ENCODE results near the gene PDLIM4. TPM values are rescaled to one million over a fixed set of nuclear protein-coding genes. Genes with fewer than 3 reads are reported as not detected.

The PDLIM4 gene
- total RNA-seq, 1 donor from 2014 or later: 2.0 TPM

DNA sequence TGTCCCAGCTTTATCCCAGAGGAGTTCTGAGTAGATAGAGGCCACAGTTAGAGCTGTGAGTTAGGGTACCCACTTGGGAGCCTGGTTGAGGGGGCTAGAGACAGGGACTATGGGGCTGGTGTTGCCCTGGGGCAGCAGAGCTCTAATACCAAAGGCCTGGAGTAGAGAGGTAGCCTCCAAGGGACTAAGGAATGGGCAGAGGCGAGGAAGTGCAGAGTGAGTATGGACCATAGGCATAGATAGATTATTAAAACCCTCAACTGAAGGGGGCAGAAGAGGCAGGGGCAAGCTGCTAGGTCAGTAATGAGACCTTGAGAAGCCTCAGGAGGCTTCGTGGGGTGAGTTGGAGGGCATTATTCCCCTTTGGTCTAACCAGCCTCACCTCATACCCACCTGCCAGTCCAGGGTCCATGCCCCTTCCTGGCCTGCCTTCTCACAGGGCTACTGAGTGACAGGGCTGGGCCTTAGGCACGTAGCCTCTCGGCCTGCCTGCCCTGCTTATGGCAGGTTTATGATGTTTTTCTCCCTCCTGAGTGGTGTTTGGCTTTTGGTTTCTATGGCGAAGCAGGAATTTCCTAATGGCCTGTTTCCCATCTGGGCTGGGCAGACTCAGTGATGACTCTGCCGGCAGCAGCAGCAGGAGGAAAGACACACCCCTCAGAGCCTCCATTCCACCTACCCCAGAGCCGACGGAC, 8.0 kb downstream of the PDLIM4 start:
- DNase-seq (ENCODE audit: low spot score in 2 of 2): no peak
- FAIRE-seq: no peak

DNA sequence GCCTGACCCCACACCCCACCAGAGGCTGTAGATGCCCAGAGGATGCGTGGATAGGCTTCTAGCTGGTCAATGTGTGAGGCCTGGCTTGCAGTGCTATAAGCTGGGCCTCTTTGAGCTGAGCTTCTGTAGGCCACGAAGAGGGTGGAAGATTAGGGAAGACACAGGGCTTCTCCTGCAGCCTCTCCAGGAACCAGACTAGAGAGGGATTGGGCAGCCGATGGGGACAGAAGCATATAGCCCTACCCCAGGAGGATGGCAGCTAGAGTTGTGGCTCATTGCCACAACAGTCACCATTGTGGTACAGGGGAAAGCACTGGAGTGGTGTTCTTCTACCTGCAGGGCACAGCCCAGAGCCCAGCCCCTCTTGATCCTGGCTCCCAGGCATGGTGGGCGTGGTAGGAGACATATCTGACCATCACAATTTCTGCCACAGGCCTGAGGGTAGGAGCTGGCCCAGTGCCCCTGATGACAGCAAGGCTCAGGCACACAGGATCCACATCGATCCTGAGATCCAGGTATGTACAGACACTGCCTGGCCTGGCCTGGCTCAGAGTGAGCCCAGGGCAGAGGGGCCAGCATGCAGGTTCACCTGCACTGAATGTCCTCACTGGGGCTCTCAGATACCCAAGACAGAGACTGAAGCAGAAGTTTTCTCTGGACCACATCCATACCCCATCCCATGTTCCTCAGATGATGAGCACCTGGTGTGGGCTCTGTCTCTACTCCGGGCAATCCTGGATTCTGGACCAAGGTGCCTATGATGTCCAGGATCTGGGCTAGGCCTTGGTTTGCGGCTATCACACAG, 8.7 kb downstream of the PDLIM4 start:
- DNase-seq (ENCODE audit: low spot score in 2 of 2) (no peak), FAIRE-seq (no peak)

GRCh38 chr5:132266836-132267160, 9.3 kb downstream of the PDLIM4 start:
- FAIRE-seq (no peak), DNase-seq (ENCODE audit: low spot score in 2 of 2) (no peak)

DNA sequence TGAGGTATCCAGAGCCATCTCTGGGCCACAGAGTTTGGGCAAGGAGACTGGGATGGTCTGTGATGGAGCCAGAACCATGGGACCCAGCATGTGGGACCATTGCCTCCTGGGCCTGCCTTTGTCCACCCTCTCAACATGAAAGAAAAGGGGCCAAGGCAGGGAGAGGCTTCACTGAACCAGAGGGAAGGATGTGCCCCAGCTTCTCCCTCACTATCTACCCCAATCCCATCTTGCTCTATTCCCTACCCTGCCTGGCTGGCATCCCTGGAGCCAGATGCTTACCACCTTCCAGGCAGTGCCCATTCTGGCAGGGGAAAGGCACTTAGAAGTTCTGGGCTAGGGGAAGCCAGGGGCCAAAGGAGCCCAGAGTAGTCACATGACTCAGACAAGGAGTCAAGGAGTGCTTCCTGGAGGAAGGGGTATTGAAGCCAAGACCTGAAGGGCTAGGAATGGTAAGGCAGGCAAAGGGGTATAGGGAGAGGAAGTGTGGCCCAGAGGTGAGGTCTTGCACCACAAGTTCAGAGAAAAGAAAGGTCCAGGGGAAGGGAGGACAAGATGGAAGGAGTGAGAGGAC, 9.8 kb downstream of the PDLIM4 start:
- FAIRE-seq: no peak
- DNase-seq (ENCODE audit: low spot score in 2 of 2): no peak

DNA sequence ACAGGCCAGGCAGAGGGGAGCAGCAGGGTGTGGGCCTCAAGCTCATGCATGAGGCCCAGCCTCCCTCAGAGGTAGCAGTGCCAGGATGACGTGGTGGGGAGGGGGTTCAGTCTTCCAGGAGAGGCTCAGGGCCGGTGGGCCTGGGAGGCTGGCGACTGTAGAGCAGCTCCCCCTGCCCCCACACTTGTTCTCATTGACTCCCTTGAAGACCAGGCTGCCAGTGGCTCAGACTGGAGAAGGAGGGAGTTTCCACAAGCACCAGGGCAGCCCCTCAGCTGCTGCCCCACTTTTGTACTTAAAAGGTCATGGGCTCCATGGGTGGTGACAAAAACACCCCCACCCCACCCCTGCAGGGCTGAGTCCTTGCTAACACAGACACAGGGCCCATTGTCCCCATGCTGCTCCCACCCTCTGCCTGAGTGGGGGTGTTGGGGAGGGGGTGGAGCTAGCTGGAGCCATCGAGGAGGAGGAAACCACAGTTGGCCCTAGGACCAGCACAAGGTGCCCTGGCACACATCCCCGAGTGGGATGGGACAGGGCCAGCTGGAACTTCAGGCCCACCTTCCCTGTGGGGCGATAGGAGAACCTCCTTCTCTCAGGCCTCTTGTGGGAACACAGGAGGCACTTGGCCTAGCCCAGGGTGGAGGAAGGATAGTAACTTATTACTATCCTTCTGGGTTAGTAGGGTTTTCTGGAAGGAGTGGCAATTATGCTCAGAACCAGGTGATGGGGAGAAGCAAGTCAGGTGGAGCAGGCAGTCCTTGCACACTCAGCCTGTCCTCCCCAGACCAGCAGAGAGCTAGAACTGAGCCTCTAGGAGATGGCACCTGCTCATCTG, 10.7 kb downstream of the PDLIM4 start:
- no peak for DNase-seq (ENCODE audit: low spot score in 2 of 2)
- FAIRE-seq: no peak

GRCh38 chr5:132268769-132269551, 11.5 kb downstream of the PDLIM4 start:
- DNase-seq (ENCODE audit: low spot score in 2 of 2): no peak
- FAIRE-seq: no peak

DNA sequence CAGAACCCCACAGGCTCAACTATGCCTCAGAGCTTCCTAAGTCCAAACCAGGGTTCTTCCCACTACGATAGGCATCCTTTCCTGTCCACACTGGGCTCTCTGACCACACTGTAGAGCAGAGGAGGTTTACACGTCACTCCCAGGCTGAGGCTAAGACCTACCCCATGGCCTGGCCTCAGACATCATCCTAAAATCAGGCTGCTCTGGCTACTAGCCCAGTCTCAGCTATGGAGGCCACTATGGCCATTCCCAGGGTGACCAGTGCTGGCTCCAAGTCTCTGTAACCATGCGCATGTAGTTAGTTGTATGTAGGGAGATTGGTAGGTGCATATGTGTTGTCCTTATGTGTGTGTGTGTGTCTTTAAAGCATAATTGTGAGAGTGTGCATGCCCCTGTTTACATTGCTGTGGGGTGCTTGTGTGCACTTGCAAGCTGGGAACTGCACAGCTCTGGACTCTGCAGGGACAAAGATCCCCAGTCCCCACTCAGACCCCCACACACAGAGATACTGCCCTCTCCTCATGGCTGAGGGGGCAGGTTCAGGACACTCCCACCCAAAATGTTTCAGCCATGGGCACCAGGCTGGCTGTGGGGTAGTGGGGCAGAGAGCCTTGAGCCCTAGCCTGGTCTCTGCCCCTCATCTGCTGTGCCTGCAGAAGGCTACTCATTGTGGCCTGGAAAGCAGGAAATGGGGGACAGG, 12.3 kb downstream of the PDLIM4 start:
- no peak for FAIRE-seq
- DNase-seq (ENCODE audit: low spot score in 2 of 2): no peak

- no peak for FAIRE-seq
- DNase-seq (ENCODE audit: low spot score in 2 of 2): no peak
These were observed 12.8 kb downstream of the PDLIM4 start for GRCh38 chr5:132270335-132270665.

DNA sequence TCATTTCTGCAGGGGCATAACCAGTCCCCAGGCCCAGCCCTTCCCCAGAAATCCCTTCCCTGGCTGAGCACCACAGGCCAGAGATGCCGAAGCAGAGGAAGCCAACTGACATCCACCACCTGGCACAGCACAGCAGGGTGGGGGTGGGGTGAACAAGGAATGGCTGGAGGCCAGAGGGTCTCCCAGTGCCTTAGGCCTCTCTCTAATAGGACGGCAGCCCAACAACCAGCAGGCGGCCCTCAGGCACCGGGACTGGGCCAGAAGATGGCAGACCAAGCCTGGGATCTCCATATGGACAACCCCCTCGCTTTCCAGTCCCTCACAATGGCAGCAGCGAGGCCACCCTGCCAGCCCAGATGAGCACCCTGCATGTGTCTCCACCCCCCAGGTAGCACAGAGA, 13.2 kb downstream of the PDLIM4 start:
- FAIRE-seq (no peak), DNase-seq (ENCODE audit: low spot score in 2 of 2) (no peak)

DNA sequence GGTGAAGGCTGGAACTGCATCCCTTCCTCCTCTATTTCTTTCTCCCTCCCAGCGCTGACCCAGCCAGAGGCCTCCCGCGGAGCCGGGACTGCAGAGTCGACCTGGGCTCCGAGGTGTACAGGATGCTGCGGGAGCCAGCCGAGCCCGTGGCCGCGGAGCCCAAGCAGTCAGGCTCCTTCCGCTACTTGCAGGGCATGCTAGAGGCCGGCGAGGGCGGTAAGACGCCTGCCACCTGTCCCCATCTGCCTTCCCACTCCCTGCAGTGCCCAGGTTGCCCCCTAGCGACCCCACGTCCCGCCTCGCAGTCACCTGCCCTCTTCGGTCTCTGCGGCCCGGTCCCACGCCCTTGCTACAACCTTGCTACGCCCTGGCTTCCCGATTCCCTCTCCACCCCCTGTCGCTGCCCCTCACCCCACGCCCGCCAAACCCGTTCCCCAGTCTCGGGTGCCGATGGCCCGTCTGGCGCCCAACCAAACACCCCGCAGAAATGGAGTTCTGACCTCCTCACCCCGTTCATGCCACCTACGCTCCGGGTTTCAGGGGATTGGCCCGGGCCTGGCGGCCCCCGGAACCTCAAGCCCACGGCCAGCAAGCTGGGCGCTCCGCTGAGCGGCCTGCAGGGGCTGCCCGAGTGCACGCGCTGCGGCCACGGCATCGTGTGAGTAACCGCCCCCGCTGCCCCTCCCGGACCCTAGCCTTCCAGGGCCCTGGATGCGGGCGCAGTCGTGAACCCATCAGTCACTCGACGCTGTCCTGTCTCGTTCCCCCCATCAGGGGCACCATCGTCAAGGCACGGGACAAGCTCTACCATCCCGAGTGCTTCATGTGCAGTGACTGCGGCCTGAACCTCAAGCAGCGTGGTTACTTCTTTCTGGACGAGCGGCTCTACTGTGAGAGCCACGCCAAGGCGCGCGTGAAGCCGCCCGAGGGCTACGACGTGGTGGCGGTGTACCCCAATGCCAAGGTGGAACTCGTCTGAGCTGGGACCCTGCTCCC, 14.1 kb downstream of the PDLIM4 start:
- FAIRE-seq: no peak
- no peak for DNase-seq (ENCODE audit: low spot score in 2 of 2)

- DNase-seq (ENCODE audit: low spot score in 2 of 2) (peak; percentile 60 to 63), FAIRE-seq (no peak)
These were observed 15.1 kb downstream of the PDLIM4 start for GRCh38 chr5:132272311-132273210.

GRCh38 chr5:132273631-132274030, 16.1 kb downstream of the PDLIM4 start:
- DNase-seq (ENCODE audit: low spot score in 2 of 2) (no peak), FAIRE-seq (no peak)

- no peak for FAIRE-seq
- DNase-seq (ENCODE audit: low spot score in 2 of 2): no peak
These were observed 16.7 kb downstream of the PDLIM4 start for GRCh38 chr5:132274050-132274792.

DNA sequence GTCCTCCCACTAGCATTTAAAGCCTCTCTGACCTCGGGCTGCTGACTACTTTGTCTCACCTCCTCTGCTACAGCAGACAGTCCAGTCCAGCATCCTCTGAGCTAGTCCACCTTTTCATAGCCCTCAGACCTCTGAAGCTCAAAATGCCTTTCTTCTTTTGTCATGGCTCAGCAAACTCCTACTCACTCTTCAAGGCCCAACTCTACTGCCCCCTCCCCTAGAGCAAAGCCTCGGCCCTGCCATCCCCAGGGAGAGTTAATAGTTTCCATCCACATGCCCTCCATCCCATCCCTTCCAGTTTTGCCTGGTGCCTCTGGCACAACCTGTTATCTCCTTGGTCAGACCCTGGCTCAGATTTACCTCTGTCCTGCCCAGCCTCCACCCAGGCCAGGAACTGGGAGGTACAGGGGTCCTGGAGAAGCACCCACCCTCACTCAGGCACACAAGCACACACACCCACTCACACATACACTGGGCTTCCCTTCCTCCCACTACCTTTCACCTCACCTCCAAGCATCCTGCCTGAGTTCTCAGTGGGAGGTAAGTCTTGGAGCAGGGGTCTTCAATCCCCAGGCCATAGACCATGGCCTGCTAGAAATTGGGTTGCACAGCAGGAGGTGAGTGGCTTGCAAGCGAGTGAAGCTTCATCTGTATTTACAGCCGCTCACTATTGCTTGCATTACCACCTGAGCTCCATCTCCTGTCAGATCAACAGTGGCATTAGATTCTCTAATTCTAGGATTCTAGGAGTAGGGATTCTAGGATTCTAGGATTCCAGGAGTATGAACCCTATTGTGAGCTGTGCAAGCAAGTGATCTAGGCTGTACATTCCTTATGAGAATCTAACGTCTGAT, 18.1 kb downstream of the PDLIM4 start:
- FAIRE-seq: no peak
- no peak for DNase-seq (ENCODE audit: low spot score in 2 of 2)

DNA sequence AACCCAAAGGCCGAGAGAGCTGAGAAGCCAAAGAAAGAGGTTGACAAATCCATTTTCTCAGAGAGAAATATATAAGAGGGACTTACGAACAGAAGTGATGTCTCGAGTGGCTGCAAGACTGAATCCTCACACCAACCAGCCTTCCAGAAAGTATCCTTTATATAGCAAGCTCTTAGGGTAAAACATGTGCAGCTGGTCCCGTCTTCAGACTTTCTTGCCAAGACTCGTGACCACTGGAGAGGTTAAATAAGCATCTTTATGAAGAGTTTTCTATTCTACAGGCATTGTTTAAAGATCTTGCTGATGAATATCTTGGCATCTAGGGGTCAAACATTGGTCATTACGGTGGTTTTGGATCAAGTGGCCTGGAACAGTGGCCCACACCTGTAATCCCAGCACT, 19.8 kb downstream of the PDLIM4 start:
- DNase-seq (ENCODE audit: low spot score in 2 of 2): no peak

More for the DNA sequence above, 19.8 kb downstream of the PDLIM4 start:
- no peak for FAIRE-seq

Data from frontal cortex (tissue), 4 donors.